Prostate gland (tissue), 2 donors: ENCODE measurements around the gene OVOL1.

Experiments used
- POLR2A ChIP-seq: fragments of 450-650 bp; IDR thresholded peaks from one replicate; pipeline ENCODE4 v1.6.1; 2016; ENCODE audit warnings: antibody characterized with exemption, mild to moderate bottlenecking
- POLR2AphosphoS5 ChIP-seq: sonication (generic); formaldehyde crosslinking; IDR thresholded peaks from one replicate; pipeline ENCODE4 v1.6.1; 2017; ENCODE audit warnings: antibody characterized with exemption
- TF ChIP-seq, protein P1 (sequence below), 4 experiments: fragments of 200-600 bp in 2 of 4; fragments of 450-650 bp in 2 of 4; sonication (generic) in 2 of 4; IDR thresholded peaks; 1 replicate in 3 of 4; 2 replicates in 1 of 4; pipeline ENCODE4 v1.5.1; 2016 to 2019; ENCODE audit warnings: antibody characterized with exemption in 4 of 4, mild to moderate bottlenecking in 2 of 4, moderate library complexity in 2 of 4

- TF ChIP-seq, protein P1, sequence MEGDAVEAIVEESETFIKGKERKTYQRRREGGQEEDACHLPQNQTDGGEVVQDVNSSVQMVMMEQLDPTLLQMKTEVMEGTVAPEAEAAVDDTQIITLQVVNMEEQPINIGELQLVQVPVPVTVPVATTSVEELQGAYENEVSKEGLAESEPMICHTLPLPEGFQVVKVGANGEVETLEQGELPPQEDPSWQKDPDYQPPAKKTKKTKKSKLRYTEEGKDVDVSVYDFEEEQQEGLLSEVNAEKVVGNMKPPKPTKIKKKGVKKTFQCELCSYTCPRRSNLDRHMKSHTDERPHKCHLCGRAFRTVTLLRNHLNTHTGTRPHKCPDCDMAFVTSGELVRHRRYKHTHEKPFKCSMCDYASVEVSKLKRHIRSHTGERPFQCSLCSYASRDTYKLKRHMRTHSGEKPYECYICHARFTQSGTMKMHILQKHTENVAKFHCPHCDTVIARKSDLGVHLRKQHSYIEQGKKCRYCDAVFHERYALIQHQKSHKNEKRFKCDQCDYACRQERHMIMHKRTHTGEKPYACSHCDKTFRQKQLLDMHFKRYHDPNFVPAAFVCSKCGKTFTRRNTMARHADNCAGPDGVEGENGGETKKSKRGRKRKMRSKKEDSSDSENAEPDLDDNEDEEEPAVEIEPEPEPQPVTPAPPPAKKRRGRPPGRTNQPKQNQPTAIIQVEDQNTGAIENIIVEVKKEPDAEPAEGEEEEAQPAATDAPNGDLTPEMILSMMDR (IDR thresholded peaks at IDR 0.05): no peak
- TF ChIP-seq POLR2AphosphoS5: no peak
- no peak for TF ChIP-seq POLR2A
These were observed 10.1 kb upstream of the OVOL1 start for GRCh38 chr11:65776710-65777141.
